H1 (cell line): ENCODE results near the gene SLC2A11. TPM values are rescaled to one million over a fixed set of nuclear protein-coding genes. Genes with fewer than 3 reads are reported as not detected.

Experiments
- CTCF ChIA-PET: fragments of 300-600 bp; sonication (Branson Sonifier 250); formaldehyde crosslinking; loops from one replicate; lab custom pipeline; 2021; ENCODE audit not compliant: partially characterized antibody; lab: Charles Lee
- POLR2A ChIA-PET: fragments of 300-600 bp; sonication (Branson Sonifier 250); formaldehyde crosslinking; loops from one replicate; lab custom pipeline; 2021; ENCODE audit warnings: inconsistent platforms; ENCODE audit not compliant: partially characterized antibody; lab: Charles Lee
- DNase-seq, 2 experiments: peaks; one replicate each; pipeline versions ENCODE4 v3.0.0 to v3.0.0-alpha.2; 2010 to 2022; ENCODE audit warnings: low spot score in 2 of 2, low read depth in 1 of 2, mixed read lengths in 1 of 2
- FAIRE-seq: peaks from 2 replicates; lab custom pipeline; 2011; peaks lifted over from hg19 to GRCh38; lab: Jason Lieb, UNC
- H2AFZ ChIP-seq: 2 replicates; pipeline ENCODE4 v1.8.1; 2012; ENCODE audit warnings: low read length, inconsistent platforms
- H2AK5ac ChIP-seq: 2 replicates; pipeline ENCODE4 v1.6.1; 2013; ENCODE audit warnings: low read depth, low read length
- H2BK120ac ChIP-seq: replicated peaks from 2 replicates; pipeline ENCODE3; 2013; ENCODE audit warnings: low read depth, low read length, inconsistent platforms
- H2BK12ac ChIP-seq: 2 replicates; pipeline ENCODE4 v1.6.1; 2013; ENCODE audit warnings: low read depth, low read length
- H2BK15ac ChIP-seq: 2 replicates; pipeline ENCODE4 v1.6.1; 2013; ENCODE audit warnings: low read length
- H2BK20ac ChIP-seq: 2 replicates; pipeline ENCODE4 v1.6.1; 2013; ENCODE audit warnings: low read length
- H2BK5ac ChIP-seq: 2 replicates; pipeline ENCODE4 v1.6.1; 2013; ENCODE audit warnings: low read depth, low read length
- H3K14ac ChIP-seq: 2 replicates; pipeline ENCODE4 v1.6.1; 2013; ENCODE audit warnings: inconsistent platforms; ENCODE audit not compliant: insufficient read length
- H3K18ac ChIP-seq: 2 replicates; pipeline ENCODE4 v1.6.1; 2013; ENCODE audit warnings: low read length; ENCODE audit errors: extremely low read depth
- H3K23ac ChIP-seq: 2 replicates; pipeline ENCODE4 v1.6.1; 2013; ENCODE audit warnings: inconsistent platforms; ENCODE audit not compliant: insufficient read length
- H3K23me2 ChIP-seq: 2 replicates; pipeline ENCODE4 v1.6.1; 2013; ENCODE audit warnings: low read depth, low read length
- H3K27ac ChIP-seq: 2 replicates; pipeline ENCODE4 v1.6.1; 2011; ENCODE audit warnings: low read depth, low read length, inconsistent platforms
- H3K27me3 ChIP-seq, 4 experiments: replicated peaks in 1 of 4; 1 replicate in 1 of 4; 2 replicates in 3 of 4; pipeline versions ENCODE4 v1.6.1 to v1.8.1; 2011 to 2013; ENCODE audit warnings: low read length in 3 of 4, mild to moderate bottlenecking in 3 of 4, inconsistent platforms in 2 of 4, mixed read lengths in 2 of 4, moderate library complexity in 1 of 4; ENCODE audit not compliant: control insufficient read depth in 3 of 4, insufficient read depth in 3 of 4; ENCODE audit errors: extremely low read depth in 1 of 4
- H3K36me3 ChIP-seq, 4 experiments: 2 replicates each; pipeline versions ENCODE4 v1.6.1 to v1.8.1; 2011 to 2013; ENCODE audit warnings: mild to moderate bottlenecking in 4 of 4, low read length in 3 of 4, moderate library complexity in 2 of 4, control low read depth in 1 of 4, inconsistent platforms in 1 of 4; ENCODE audit not compliant: insufficient read depth in 4 of 4, control insufficient read depth in 2 of 4
- H3K4ac ChIP-seq: replicated peaks from 2 replicates; pipeline ENCODE3; 2013; ENCODE audit warnings: low read length, low read depth, mixed read lengths, inconsistent platforms; ENCODE audit not compliant: insufficient read length
- H3K4me1 ChIP-seq, 4 experiments: replicated peaks in 1 of 4; 1 replicate in 1 of 4; 2 replicates in 3 of 4; pipeline versions ENCODE4 v1.6.1 to v1.8.1; 2011 to 2013; ENCODE audit warnings: low read length in 3 of 4, inconsistent platforms in 2 of 4, mixed read lengths in 1 of 4; ENCODE audit not compliant: insufficient read depth in 4 of 4, control insufficient read depth in 3 of 4
- H3K4me2 ChIP-seq, 2 experiments: 2 replicates each; pipeline versions ENCODE4 v1.6.1 to v1.8.1; 2011 to 2013; ENCODE audit warnings: low read depth in 2 of 2, low read length in 2 of 2, control low read depth in 1 of 2, inconsistent platforms in 1 of 2, mild to moderate bottlenecking in 1 of 2; ENCODE audit not compliant: insufficient read depth in 1 of 2
- H3K4me3 ChIP-seq, 4 experiments: fragments of 200-600, 300-600 bp in 1 of 4; sonication (generic), shearing (Covaris generic), sonication (Bioruptor Twin) in 1 of 4; 2 replicates each; pipeline versions ENCODE4 v1.5.1 to v1.8.1; 2011 to 2016; ENCODE audit warnings: low read length in 4 of 4, low read depth in 3 of 4, control low read depth in 2 of 4, inconsistent platforms in 2 of 4, mild to moderate bottlenecking in 2 of 4, mixed read lengths in 1 of 4, moderate library complexity in 1 of 4; ENCODE audit not compliant: insufficient read depth in 2 of 4; ENCODE audit errors: extremely low read depth in 1 of 4
- H3K56ac ChIP-seq: replicated peaks from 2 replicates; pipeline ENCODE3; 2013; ENCODE audit warnings: low read depth, mild to moderate bottlenecking, mixed read lengths, low read length, inconsistent platforms; ENCODE audit not compliant: insufficient read length
- H3K79me1 ChIP-seq: 2 replicates; pipeline ENCODE4 v1.6.1; 2013; ENCODE audit warnings: low read depth, low read length, control low read depth
- H3K79me2 ChIP-seq, 2 experiments: 2 replicates each; pipeline versions ENCODE4 v1.6.1 to v1.8.1; 2012 to 2013; ENCODE audit warnings: low read length in 2 of 2, mild to moderate bottlenecking in 2 of 2, inconsistent platforms in 1 of 2; ENCODE audit not compliant: insufficient read depth in 2 of 2, control insufficient read depth in 1 of 2
- H3K9ac ChIP-seq, 4 experiments: replicated peaks in 1 of 4; 1 replicate in 1 of 4; 2 replicates in 3 of 4; pipeline versions ENCODE4 v1.6.1 to v1.8.1; 2011 to 2013; ENCODE audit warnings: low read depth in 3 of 4, low read length in 3 of 4, control low read depth in 2 of 4, mild to moderate bottlenecking in 2 of 4, moderate library complexity in 2 of 4, inconsistent platforms in 1 of 4; ENCODE audit errors: extremely low read depth in 1 of 4
- H3K9me3 ChIP-seq, 2 experiments: 2 replicates each; pipeline versions ENCODE4 v1.6.1 to v1.8.1; 2012 to 2013; ENCODE audit warnings: mild to moderate bottlenecking in 2 of 2, moderate library complexity in 2 of 2, control low read depth in 1 of 2, inconsistent platforms in 1 of 2, low read depth in 1 of 2, low read length in 1 of 2, mixed read lengths in 1 of 2; ENCODE audit not compliant: insufficient read depth in 2 of 2
- H4K20me1 ChIP-seq, 2 experiments: replicated peaks in 1 of 2; 2 replicates each; pipeline versions ENCODE3 to v1.8.1; 2011 to 2013; ENCODE audit warnings: inconsistent platforms in 2 of 2, low read length in 2 of 2, mild to moderate bottlenecking in 1 of 2; ENCODE audit not compliant: insufficient read depth in 2 of 2, control insufficient read depth in 1 of 2
- H4K5ac ChIP-seq: 2 replicates; pipeline ENCODE4 v1.6.1; 2013; ENCODE audit warnings: low read length, low read depth, mixed read lengths, inconsistent platforms; ENCODE audit not compliant: insufficient read length
- H4K8ac ChIP-seq: 2 replicates; pipeline ENCODE4 v1.8.0; 2013; ENCODE audit warnings: mild to moderate bottlenecking, moderate library complexity, low read length, inconsistent platforms; ENCODE audit not compliant: insufficient read depth; ENCODE audit errors: extremely low read depth
- H4K91ac ChIP-seq: replicated peaks from 2 replicates; pipeline ENCODE3; 2013; ENCODE audit warnings: low read length, mixed read lengths, inconsistent platforms; ENCODE audit not compliant: insufficient read length
- BCL11A ChIP-seq, 2 experiments: IDR thresholded peaks; one replicate each; pipeline ENCODE4 v1.6.1; 2011; ENCODE audit warnings: low read depth in 2 of 2, low read length in 2 of 2, mild to moderate bottlenecking in 2 of 2
- CBX8 ChIP-seq: fragments of 300-800, 300-1000 bp; sonication (generic); IDR thresholded peaks from 2 replicates; pipeline ENCODE4 v1.7.1; 2016; ENCODE audit warnings: low read depth, low read length, borderline replicate concordance
- CEBPB ChIP-seq: IDR thresholded peaks from 2 replicates; pipeline ENCODE4 v1.6.1; 2012; ENCODE audit warnings: low read depth, low read length
- GABPA ChIP-seq: IDR thresholded peaks from 2 replicates; pipeline ENCODE4 v1.6.1; 2011; ENCODE audit warnings: mild to moderate bottlenecking, low read length, moderate library complexity, borderline replicate concordance; ENCODE audit not compliant: insufficient read depth
- POLR2A ChIP-seq, 2 experiments: IDR thresholded peaks; 1 replicate in 1 of 2; 2 replicates in 1 of 2; pipeline ENCODE4 v1.6.1; 2011; ENCODE audit warnings: low read depth in 2 of 2, low read length in 2 of 2, mild to moderate bottlenecking in 2 of 2; ENCODE audit errors: control extremely low read depth in 1 of 2
- RBBP5 ChIP-seq: IDR thresholded peaks from 2 replicates; pipeline ENCODE4 v1.7.1; 2012; ENCODE audit warnings: low read depth, mild to moderate bottlenecking, inconsistent platforms, low read length, moderate library complexity, borderline replicate concordance
- TBP ChIP-seq: IDR thresholded peaks from 2 replicates; pipeline ENCODE4 v1.6.1; 2011; ENCODE audit warnings: low read depth, low read length, improper control_type of control experiment
- YY1 ChIP-seq: IDR thresholded peaks from 2 replicates; pipeline ENCODE4 v1.6.1; 2011; ENCODE audit warnings: low read depth, mild to moderate bottlenecking, low read length
- WGBS, 2 experiments: shearing (Covaris generic) in 1 of 2; methylation state at CpG; one replicate each; pipeline versions ENCODE4 v1.1.6 to v1.1.7; 2013 to 2015; ENCODE audit warnings: low lambda C conversion rate in 2 of 2, mixed read lengths in 2 of 2, inconsistent platforms in 1 of 2, low coverage in 1 of 2, missing lambda C conversion rate in 1 of 2; ENCODE audit not compliant: insufficient replicate concordance in 2 of 2, insufficient coverage in 1 of 2, insufficient read length in 1 of 2; ENCODE audit errors: extremely low coverage in 1 of 2, missing lambda C conversion rate in 1 of 2; 5-methylcytosine and 5-hydroxymethylcytosine counted together
- polyA plus RNA-seq, 7 experiments: library from polyadenylated mRNA; depleted of rRNA in 3 of 7; stranded (reverse) in 5 of 7; unstranded in 2 of 7; fragments of >200 nt in 5 of 7; fragments of 200-250 nt in 2 of 7; gene quantifications; 1 replicate in 5 of 7; 2 replicates in 1 of 7; 4 replicates in 1 of 7; pipeline versions ENCODE4 v1.2.1 to v1.2.3, GENCODE V29; 2011 to 2013; ENCODE audit warnings: missing spikeins in 2 of 7, mixed read lengths in 2 of 7
- total RNA-seq: library from RNA; stranded (reverse); fragmentation: NEBNext Ultra II Directional; extraction: Animal tissue kit (Norgen Biotek cat#: 25700); gene quantifications from 2 replicates; pipeline ENCODE4 v1.2.1, GENCODE V29; 2021

The SLC2A11 gene
- total and polyA plus RNA-seq, 2 of the 8 experiments (the other 6 are each of a cell fraction or from before 2014, with no cell fraction given): 10.7 to 12.5 TPM

DNA sequence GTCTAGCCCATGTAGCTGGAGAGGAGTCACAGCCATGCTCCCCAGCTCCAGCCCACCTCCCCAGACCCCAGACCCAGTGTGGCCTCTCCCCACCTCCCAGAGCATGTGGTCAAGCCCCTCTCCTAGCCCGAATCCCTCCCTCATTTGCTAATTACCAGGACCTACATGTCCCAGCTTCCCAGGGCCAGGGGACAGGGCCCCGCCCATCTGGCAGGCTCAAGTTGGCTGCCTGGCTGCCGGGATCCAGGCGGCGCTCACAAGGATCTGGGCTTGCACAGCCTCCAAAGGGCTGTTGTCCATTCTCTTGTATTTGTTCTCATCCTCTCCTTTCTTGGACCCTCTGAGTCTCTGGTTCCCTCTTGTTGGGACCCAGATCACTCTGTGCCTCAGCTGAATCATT is 31.9 kb downstream of the SLC2A11 start:
- Histone ChIP-seq H2BK12ac (no peak overlapping the region), H3K27ac (no peak overlapping the region), H2BK120ac (no peak overlapping the region), H3K4me2 (no peak overlapping the region), H3K4ac (no peak overlapping the region), H3K27me3 (peaks cover 0 to 3% (median 1%) of the 10 kb centered on the region in 4 experiments; a peak in 2 of 7 replicates), H3K36me3 (no peaks in the 10 kb centered on the region), H2AK5ac (no peak overlapping the region), H3K9ac (no peak overlapping the region), H3K23me2 (peaks cover 4% of the 10 kb centered on the region), H3K9me3 (peaks cover 7 to 9% of the 10 kb centered on the region in 2 experiments; a peak in 2 of 4 replicates), H3K79me1 (no peaks in the 10 kb centered on the region), H2BK5ac (no peak overlapping the region), H3K23ac (no peak overlapping the region), H4K91ac (no peak overlapping the region), H4K20me1 (no peaks in the 10 kb centered on the region), H4K5ac (no peak overlapping the region), H3K14ac (no peak overlapping the region), H3K56ac (no peak overlapping the region), H2BK20ac (no peak overlapping the region), H3K4me1 (peaks cover 2 to 13% (median 8%) of the 10 kb centered on the region in 4 experiments; a peak in 6 of 7 replicates), H3K4me3 (no peak overlapping the region), H3K18ac (no peak overlapping the region), H4K8ac (no peak overlapping the region), H2BK15ac (no peak overlapping the region), H2AFZ (no peak overlapping the region), H3K79me2 (no peaks in the 10 kb centered on the region)
- DNase-seq: no peak
- WGBS, 2 experiments: 85% methylated on average over 5 of the region's 5 CpGs; no CpG with 5 or more reads in 1 of the 2 experiments
- ChIA-PET CTCF (interaction anchor here (0.6 to 3.6 kb wide), 11 partner anchors 14 to 772 kb away, joined by 3 to 18 read pairs (median 4); partner anchors contain the start of gene SLC2A11), POLR2A (interaction anchor here (1.1 kb wide), 1 partner anchor 25 kb away, joined by 4 read pairs; no protein-coding TSS in a partner anchor)
- FAIRE-seq: no peak
- TF ChIP-seq BCL11A (IDR thresholded peaks at IDR 0.05; ENCODE audit: low read depth in 2 of 2, low read length in 2 of 2) (no peak), GABPA (no peak), TBP (no peak), RBBP5 (no peak), CBX8 (no peak), POLR2A (IDR thresholded peaks at IDR 0.05; ENCODE audit: control extremely low read depth in 1 of 2, low read depth in 2 of 2, low read length in 2 of 2) (no peak), CEBPB (no peak), YY1 (no peak)
